Gastrocnemius medialis (tissue), 4 donors: ENCODE measurements around the gene CACNB1.

ENCODE experiments used
- CTCF ChIP-seq, 5 experiments: fragments of 450-650 bp in 3 of 5; fragments of 200-600 bp in 2 of 5; sonication (generic) in 2 of 5; IDR thresholded peaks in 4 of 5; conservative IDR thresholded peaks in 1 of 5; 1 replicate in 4 of 5; 2 replicates in 1 of 5; pipeline ENCODE4 v1.5.1; 2016 to 2019; ENCODE audit warnings: antibody characterized with exemption in 5 of 5, mild to moderate bottlenecking in 3 of 5, moderate library complexity in 3 of 5
- POLR2A ChIP-seq, 2 donors: fragments of 450-650 bp; IDR thresholded peaks; one replicate each; pipeline ENCODE4 v1.6.1; 2017; ENCODE audit warnings: antibody characterized with exemption in 2 of 2, mild to moderate bottlenecking in 2 of 2, moderate library complexity in 2 of 2

- TF ChIP-seq CTCF (IDR thresholded peaks at IDR 0.05 in 4 of 5, conservative IDR thresholded peaks at IDR 0.05 in 1 of 5) (no peak), POLR2A (IDR thresholded peaks at IDR 0.05) (peak in 1 of 2 donors; percentile 82)
These were observed 2.3 kb upstream of the CACNB1 start for GRCh38 chr17:39199820-39200069.
